Lower lobe of right lung (tissue), 2 donors: Measurements from ENCODE around the gene TMEM132D. TPM values are rescaled to one million over a fixed set of nuclear protein-coding genes. Genes with fewer than 3 reads are reported as not detected.

ENCODE experiments used
- ATAC-seq, 2 donors: fragments of 200-7000 bp; cut with Tn5 transposase; one replicate each; pipeline ENCODE4 v1.9.1; 2020 to 2022; ENCODE audit warnings: mild to moderate bottlenecking in 2 of 2, moderate library complexity in 2 of 2
- DNase-seq: peaks from one replicate; pipeline ENCODE4 v3.0.0-alpha.2; 2020
- H3K27ac ChIP-seq: fragments of 200-600 bp; one replicate; pipeline ENCODE4 v1.8.0; 2022
- H3K27me3 ChIP-seq: fragments of 200-600 bp; one replicate; pipeline ENCODE4 v1.8.0; 2022; ENCODE audit warnings: low read depth
- H3K36me3 ChIP-seq: fragments of 200-600 bp; one replicate; pipeline ENCODE4 v1.8.0; 2022; ENCODE audit warnings: mild to moderate bottlenecking
- H3K4me1 ChIP-seq: fragments of 200-600 bp; one replicate; pipeline ENCODE4 v1.8.0; 2022
- H3K4me3 ChIP-seq: fragments of 200-600 bp; one replicate; pipeline ENCODE4 v1.8.0; 2022; ENCODE audit warnings: mild to moderate bottlenecking
- H3K9me3 ChIP-seq: fragments of 200-600 bp; one replicate; pipeline ENCODE4 v1.8.0; 2022
- CTCF ChIP-seq: fragments of 200-600 bp; IDR thresholded peaks from one replicate; pipeline ENCODE4 v1.8.0; 2022; ENCODE audit warnings: antibody characterized with exemption, mild to moderate bottlenecking
- intact Hi-C: fragments of 100-400 bp; cut with DNase I; formaldehyde crosslinking; loops from one replicate; pipeline ENCODE4 v1.11.0; 2022
- total RNA-seq: library from RNA; stranded (reverse); fragmentation: NEBNext Ultra II Directional; extraction: Animal tissue kit (Norgen Biotek cat#: 25700); gene quantifications from one replicate; pipeline ENCODE4 v1.2.1, GENCODE V29; 2021
- donor health status: DM: no; HTN: yes; CAD: no; lungs with severe emphysema.

Gene TMEM132D
- total RNA-seq, 1 donor from 2014 or later = 0.06 TPM

GRCh38 chr12:129246630-129247029, 657.2 kb downstream of the TMEM132D start:
- no peaks in the 10 kb centered on the region for H3K4me1 ChIP-seq
- H3K27me3 ChIP-seq = no peaks in the 10 kb centered on the region
- DNase-seq = no peak
- H3K9me3 ChIP-seq = no peaks in the 10 kb centered on the region
- no peaks in the 10 kb centered on the region for H3K36me3 ChIP-seq
- H3K4me3 ChIP-seq = no peak overlapping the region
- intact Hi-C loops = no loop called here
- H3K27ac ChIP-seq = no peak overlapping the region
- ATAC-seq = no peak
- TF ChIP-seq CTCF = no peak

GRCh38 chr12:129245769-129246168, 658.1 kb downstream of the TMEM132D start:
- no peak for DNase-seq
- Histone ChIP-seq H3K9me3 (no peaks in the 10 kb centered on the region), H3K4me3 (no peak overlapping the region), H3K4me1 (no peaks in the 10 kb centered on the region), H3K27ac (no peak overlapping the region), H3K36me3 (no peaks in the 10 kb centered on the region), H3K27me3 (no peaks in the 10 kb centered on the region)
- TF ChIP-seq CTCF = no peak
- intact Hi-C loops = no loop called here
- ATAC-seq = no peak

GRCh38 chr12:129241852-129242251, 662.0 kb downstream of the TMEM132D start:
- no peak overlapping the region for H3K27ac ChIP-seq
- TF ChIP-seq CTCF = no peak
- no peaks in the 10 kb centered on the region for H3K36me3 ChIP-seq
- no peak overlapping the region for H3K4me3 ChIP-seq
- no peaks in the 10 kb centered on the region for H3K9me3 ChIP-seq
- H3K4me1 ChIP-seq = no peaks in the 10 kb centered on the region
- DNase-seq (no peak), ATAC-seq (peak in 1 of 2 donors; percentile 55)
- intact Hi-C loops = no loop called here
- no peaks in the 10 kb centered on the region for H3K27me3 ChIP-seq

- H3K4me3 ChIP-seq = no peak overlapping the region
- TF ChIP-seq CTCF = no peak
- no peak overlapping the region for H3K27ac ChIP-seq
- no peaks in the 10 kb centered on the region for H3K9me3 ChIP-seq
- no peaks in the 10 kb centered on the region for H3K36me3 ChIP-seq
- intact Hi-C loops = no loop called here
- H3K4me1 ChIP-seq = no peaks in the 10 kb centered on the region
- ATAC-seq (no peak), DNase-seq (no peak)
- H3K27me3 ChIP-seq = no peaks in the 10 kb centered on the region
Observed at GRCh38 chr12:129237881-129238280, 665.9 kb downstream of the TMEM132D start.

GRCh38 chr12:129234209-129234608, 669.6 kb downstream of the TMEM132D start:
- intact Hi-C loops = no loop called here
- DNase-seq = no peak
- H3K36me3 ChIP-seq = no peaks in the 10 kb centered on the region
- TF ChIP-seq CTCF = no peak
- H3K4me1 ChIP-seq = no peaks in the 10 kb centered on the region
- no peaks in the 10 kb centered on the region for H3K27me3 ChIP-seq
- ATAC-seq = no peak
- H3K9me3 ChIP-seq = no peaks in the 10 kb centered on the region
- H3K27ac ChIP-seq = no peak overlapping the region
- no peak overlapping the region for H3K4me3 ChIP-seq

- intact Hi-C loops = no loop called here
- no peaks in the 10 kb centered on the region for H3K36me3 ChIP-seq
- H3K4me3 ChIP-seq = no peak overlapping the region
- TF ChIP-seq CTCF = no peak
- no peaks in the 10 kb centered on the region for H3K9me3 ChIP-seq
- DNase-seq (no peak), ATAC-seq (no peak)
- H3K4me1 ChIP-seq = no peaks in the 10 kb centered on the region
- H3K27me3 ChIP-seq = no peaks in the 10 kb centered on the region
- no peak overlapping the region for H3K27ac ChIP-seq
Observed at GRCh38 chr12:129231491-129231890, 672.3 kb downstream of the TMEM132D start.
